ENCODE data around the gene TRIM31.

The TRIM31 gene

GRCh38 chr6:30113003-30113759 lies at the start of gene TRIM31:
TRIM31 (minus strand) TSS chr6:30113090; CDS start chr6:30112805, 285 bp downstream.
- DNase-seq = no peak

GRCh38 chr6:30162265-30163089 lies 49.6 kb upstream of the TRIM31 start:
- DNase-seq = no peak

- DNase-seq = no peak
These were observed 48.1 kb upstream of the TRIM31 start, which contains the start of gene TRIM10 for GRCh38 chr6:30160785-30161531. TRIM10 (minus strand) TSS chr6:30161211; CDS start chr6:30160858, 353 bp downstream.

- DNase-seq = no peak
These were observed 47.3 kb upstream of the TRIM31 start for GRCh38 chr6:30160008-30160784.

- no peak for DNase-seq
These were observed 45.7 kb upstream of the TRIM31 start for GRCh38 chr6:30158475-30159040.

GRCh38 chr6:30157999-30158398 lies 45.1 kb upstream of the TRIM31 start:
- DNase-seq = no peak

GRCh38 chr6:30157581-30157980 lies 44.7 kb upstream of the TRIM31 start:
- no peak for DNase-seq

GRCh38 chr6:30156774-30157173 lies 43.9 kb upstream of the TRIM31 start:
- no peak for DNase-seq

GRCh38 chr6:30156262-30156599 lies 43.3 kb upstream of the TRIM31 start:
- no peak for DNase-seq

GRCh38 chr6:30155520-30156261 lies 42.8 kb upstream of the TRIM31 start:
- DNase-seq = no peak

GRCh38 chr6:30154709-30155519 lies 42.0 kb upstream of the TRIM31 start:
- DNase-seq = no peak

- DNase-seq = no peak
These were observed 41.2 kb upstream of the TRIM31 start for GRCh38 chr6:30154061-30154460.

- no peak for DNase-seq
These were observed 40.2 kb upstream of the TRIM31 start for GRCh38 chr6:30152910-30153610.

- no peak for DNase-seq
These were observed 39.3 kb upstream of the TRIM31 start for GRCh38 chr6:30152016-30152673.

GRCh38 chr6:30151580-30151979 lies 38.7 kb upstream of the TRIM31 start:
- no peak for DNase-seq

- DNase-seq = no peak
These were observed 37.9 kb upstream of the TRIM31 start for GRCh38 chr6:30150671-30151395.

GRCh38 chr6:30149858-30150550 lies 37.1 kb upstream of the TRIM31 start:
- no peak for DNase-seq

GRCh38 chr6:30149234-30149633 lies 36.3 kb upstream of the TRIM31 start:
- DNase-seq = no peak

Data from activated naive CD4-positive, alpha-beta T cell treated with anti-CD3 and anti-CD28 coated beads, Interleukin-2, amount 50 U/mL, for 16 hours (primary cell).